ENCODE results near the gene MGAT4A.
"Not testable (repeated sequence)": the region's sequence is repeated elsewhere in the genome, so short reads cannot be mapped to it uniquely, and the experiment has no call there.

The MGAT4A gene

GRCh38 chr2:98728088-98728718, 2.7 kb downstream of the MGAT4A start:
- ATAC-seq, result not testable (repeated sequence)

GRCh38 chr2:98727369-98728087, 3.4 kb downstream of the MGAT4A start:
- no peak for ATAC-seq

- no peak for ATAC-seq
Measured at GRCh38 chr2:98726735-98727368, 4.1 kb downstream of the MGAT4A start.

GRCh38 chr2:98726205-98726604, 4.7 kb downstream of the MGAT4A start:
- ATAC-seq, result no peak

- no peak for ATAC-seq
Measured at GRCh38 chr2:98720286-98720685, 10.6 kb downstream of the MGAT4A start.

- ATAC-seq, result no peak
Measured at GRCh38 chr2:98717621-98718020, 13.3 kb downstream of the MGAT4A start.

- peak in 1 of 2 donors; percentile 36 for ATAC-seq
Measured at GRCh38 chr2:98716786-98717185, 14.1 kb downstream of the MGAT4A start.

GRCh38 chr2:98715812-98716451, 15.0 kb downstream of the MGAT4A start:
- peak; percentile 32 to 33 for ATAC-seq

GRCh38 chr2:98713332-98714015, 17.5 kb downstream of the MGAT4A start:
- ATAC-seq, result peak in 1 of 2 donors; percentile 37

- peak; percentile 82 to 88 for ATAC-seq
Measured at GRCh38 chr2:98712145-98712544, 18.8 kb downstream of the MGAT4A start.

- no peak for ATAC-seq
Measured at GRCh38 chr2:98711506-98711905, 19.4 kb downstream of the MGAT4A start.

- no peak for ATAC-seq
Measured at GRCh38 chr2:98710734-98711133, 20.2 kb downstream of the MGAT4A start.

GRCh38 chr2:98709535-98709934, 21.4 kb downstream of the MGAT4A start:
- no peak for ATAC-seq

GRCh38 chr2:98708396-98709186, 22.3 kb downstream of the MGAT4A start:
- ATAC-seq, result no peak

GRCh38 chr2:98706591-98706990, 24.3 kb downstream of the MGAT4A start:
- no peak for ATAC-seq

- ATAC-seq, result no peak
Measured at GRCh38 chr2:98705333-98705617, 25.7 kb downstream of the MGAT4A start.

GRCh38 chr2:98704499-98705332, 26.2 kb downstream of the MGAT4A start:
- ATAC-seq, result no peak

- no peak for ATAC-seq
Measured at GRCh38 chr2:98703738-98704137, 27.2 kb downstream of the MGAT4A start.

- ATAC-seq, result no peak
Measured at GRCh38 chr2:98702858-98703620, 27.9 kb downstream of the MGAT4A start.

- ATAC-seq, result no peak
Measured at GRCh38 chr2:98702127-98702802, 28.7 kb downstream of the MGAT4A start.

Measured in activated CD4-positive, CD25-positive, alpha-beta regulatory T cell treated with anti-CD3 and anti-CD28 coated beads, Interleukin-2, amount 50 U/mL, for 24 hours (primary cell).